Left lung (tissue), 10 donors: ENCODE data around the gene PNLDC1. TPM values are rescaled to one million over a fixed set of nuclear protein-coding genes. Genes with fewer than 3 reads are reported as not detected.

Experiments
- ATAC-seq: fragments of 200-7000 bp; cut with Tn5 transposase; one replicate; pipeline ENCODE4 v1.9.1; 2020; ENCODE audit warnings: moderate library complexity
- DNase-seq, 4 donors: peaks; one replicate each; pipeline ENCODE4 v3.0.0-alpha.2; 2013 to 2020
- H3K27ac ChIP-seq, 2 donors: fragments of 200-600 bp; sonication (generic) in 1 of 2; one replicate each; pipeline versions ENCODE4 v1.5.0 to v1.8.0; 2020 to 2021
- H3K27me3 ChIP-seq, 2 donors: fragments of 200-600 bp; sonication (generic) in 1 of 2; one replicate each; pipeline versions ENCODE4 v1.5.0 to v1.8.0; 2020 to 2021
- H3K36me3 ChIP-seq, 2 donors: fragments of 200-600 bp; sonication (generic) in 1 of 2; one replicate each; pipeline versions ENCODE4 v1.5.0 to v1.8.0; 2020 to 2021
- H3K4me1 ChIP-seq, 2 donors: fragments of 200-600 bp; one replicate each; pipeline ENCODE4 v1.8.0; 2021
- H3K4me3 ChIP-seq, 2 donors: fragments of 200-600 bp; sonication (generic) in 1 of 2; one replicate each; pipeline versions ENCODE4 v1.5.0 to v1.8.0; 2020 to 2021; ENCODE audit warnings: mild to moderate bottlenecking in 1 of 2
- H3K9me3 ChIP-seq, 2 donors: fragments of 200-600 bp; sonication (generic) in 1 of 2; one replicate each; pipeline versions ENCODE4 v1.5.0 to v1.8.0; 2020 to 2021
- CTCF ChIP-seq, 2 donors: fragments of 200-600 bp; sonication (generic) in 1 of 2; IDR thresholded peaks; one replicate each; pipeline versions ENCODE4 v1.5.0 to v1.8.0; 2021; ENCODE audit warnings: antibody characterized with exemption in 2 of 2
- intact Hi-C, 2 donors: fragments of 100-400 bp; cut with DNase I; formaldehyde crosslinking; loops; one replicate each; pipeline versions ENCODE4 v1.11.2 to v1.14.2; 2022
- polyA plus RNA-seq, 6 donors: library from polyadenylated mRNA; unstranded; fragments of 120-200 nt; gene quantifications; one replicate each; pipeline ENCODE4 v1.2.1, GENCODE V29; 2013; ENCODE audit not compliant: insufficient read length in 6 of 6
- total RNA-seq, 2 donors: library from RNA; stranded (reverse); fragmentation: NEBNext Ultra II Directional; extraction: Animal tissue kit (Norgen Biotek cat#: 25700); gene quantifications; one replicate each; pipeline ENCODE4 v1.2.1, GENCODE V29; 2021
- donor health status: DM: no; HTN: yes; CAD: no.
- donor health status: DM: no; HTN: no; CAD: no.

PNLDC1 gene
- total and polyA plus RNA-seq, 8 donors: 0.09 to 0.50 (median 0.20) TPM

- Histone ChIP-seq H3K27me3 (no peaks in the 10 kb centered on the region), H3K9me3 (peaks cover 0 to 11% of the 10 kb centered on the region in 2 donors), H3K36me3 (no peaks in the 10 kb centered on the region), H3K4me1 (no peaks in the 10 kb centered on the region), H3K27ac (no peak overlapping the region), H3K4me3 (no peak overlapping the region)
- ATAC-seq: peak; percentile 54
- peak in 1 of 4 donors; percentile 11 for DNase-seq
- TF ChIP-seq CTCF (IDR thresholded peaks at IDR 0.05): peak in 1 of 2 donors; percentile 17
- intact Hi-C loops: no loop called here
Observed at GRCh38 chr6:159852877-159853276, 52.8 kb downstream of the PNLDC1 start.

DNA sequence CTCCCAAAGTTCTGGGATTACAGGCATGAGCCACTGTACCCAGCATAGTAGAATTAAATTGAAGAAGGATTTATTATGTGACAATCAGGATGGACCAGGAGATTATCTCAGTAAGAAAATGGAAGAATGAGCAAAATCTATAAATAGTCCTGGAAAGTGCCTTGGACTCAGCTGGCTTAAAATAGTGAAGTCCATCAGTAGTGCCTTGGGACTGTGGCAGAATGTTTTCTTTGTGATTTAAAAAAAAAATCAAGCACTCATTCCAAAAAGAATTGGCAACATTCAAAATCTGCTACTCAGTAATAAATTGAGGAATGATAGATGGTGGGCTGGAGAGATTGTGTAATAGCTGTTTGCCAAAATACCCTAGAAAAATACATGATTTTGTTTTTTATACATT is 53.7 kb downstream of the PNLDC1 start:
- no peaks in the 10 kb centered on the region for H3K36me3 ChIP-seq
- ATAC-seq (no peak), DNase-seq (peak in 1 of 4 donors; percentile 22)
- H3K4me1 ChIP-seq: no peaks in the 10 kb centered on the region
- H3K27me3 ChIP-seq: no peaks in the 10 kb centered on the region
- no peak for TF ChIP-seq CTCF (IDR thresholded peaks at IDR 0.05)
- no peak overlapping the region for H3K27ac ChIP-seq
- intact Hi-C loops: no loop called here
- H3K4me3 ChIP-seq: no peak overlapping the region
- peaks cover 0 to 6% of the 10 kb centered on the region in 2 donors for H3K9me3 ChIP-seq

DNA sequence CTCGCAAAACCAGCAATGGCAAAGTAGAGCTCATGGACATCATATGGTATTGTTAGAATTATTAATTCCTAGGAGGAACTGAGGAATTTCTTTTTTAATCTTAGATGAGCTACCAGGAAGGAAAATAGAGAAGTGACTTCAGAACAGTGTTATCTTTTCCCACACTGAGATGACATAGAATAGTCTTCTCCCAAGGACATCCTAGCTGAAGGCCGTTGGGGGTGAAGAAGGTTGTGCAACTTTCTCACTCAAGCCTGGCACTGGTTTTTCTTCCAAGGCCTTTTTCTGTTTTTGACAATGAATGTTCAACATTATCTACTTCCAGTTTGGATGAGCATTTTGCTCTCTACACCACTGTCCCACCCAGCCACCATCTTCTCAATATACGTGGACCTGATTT is 54.9 kb downstream of the PNLDC1 start:
- no peak for ATAC-seq
- intact Hi-C loops: no loop called here

GRCh38 chr6:159858259-159858658 is 58.2 kb downstream of the PNLDC1 start:
- DNase-seq (no peak), ATAC-seq (no peak)
- Histone ChIP-seq H3K9me3 (peaks cover 0 to 4% of the 10 kb centered on the region in 2 donors), H3K36me3 (no peaks in the 10 kb centered on the region), H3K27me3 (peaks cover 0 to 5% of the 10 kb centered on the region in 2 donors), H3K4me1 (peaks cover 0 to 6% of the 10 kb centered on the region in 2 donors), H3K4me3 (no peak overlapping the region), H3K27ac (no peak overlapping the region)
- intact Hi-C loops: no loop called here
- TF ChIP-seq CTCF (IDR thresholded peaks at IDR 0.05): no peak

More for the DNA sequence above, 54.9 kb downstream of the PNLDC1 start:
- DNase-seq: no peak
- H3K4me1 ChIP-seq: no peaks in the 10 kb centered on the region
- H3K36me3 ChIP-seq: no peaks in the 10 kb centered on the region
- no peak for TF ChIP-seq CTCF (IDR thresholded peaks at IDR 0.05)
- H3K4me3 ChIP-seq: no peak overlapping the region
- peaks cover 0 to 4% of the 10 kb centered on the region in 2 donors for H3K9me3 ChIP-seq
- H3K27me3 ChIP-seq: no peaks in the 10 kb centered on the region
- H3K27ac ChIP-seq: no peak overlapping the region

DNA sequence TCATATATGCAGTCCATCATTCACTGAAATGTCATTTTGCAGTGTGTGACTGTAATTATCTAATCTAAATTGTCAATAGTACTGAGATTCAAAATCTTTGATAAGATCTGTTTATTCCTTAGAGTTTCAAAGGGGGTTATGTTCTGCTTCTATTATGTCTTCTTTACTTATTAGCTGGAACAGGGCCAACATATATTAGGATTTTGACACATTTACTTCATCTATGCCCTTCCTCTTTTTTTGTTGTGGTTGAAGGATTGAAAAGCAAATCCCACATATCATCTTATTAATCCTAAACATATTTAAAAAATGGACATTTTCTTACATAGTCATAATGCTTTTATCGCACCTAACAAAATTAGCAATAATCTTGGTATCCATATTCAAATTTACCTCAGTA is 60.4 kb downstream of the PNLDC1 start:
- H3K4me1 ChIP-seq: peaks cover 0 to 6% of the 10 kb centered on the region in 2 donors
- DNase-seq: no peak
- intact Hi-C loops: loop anchor here in 1 of 2 donors (10.0 kb wide), 2 partner anchors 84 to 594 kb away; no protein-coding TSS in a partner anchor
- peaks cover 0 to 4% of the 10 kb centered on the region in 2 donors for H3K9me3 ChIP-seq
- H3K36me3 ChIP-seq: no peaks in the 10 kb centered on the region
- no peak for ATAC-seq
- no peak overlapping the region for H3K27ac ChIP-seq
- H3K4me3 ChIP-seq: no peak overlapping the region
- peaks cover 0 to 5% of the 10 kb centered on the region in 2 donors for H3K27me3 ChIP-seq
- no peak for TF ChIP-seq CTCF (IDR thresholded peaks at IDR 0.05)
